MM.1S (cell line): ENCODE measurements around the gene DDIT4.

Source experiments
- DNase-seq: peaks from one replicate; pipeline ENCODE4 v3.0.0-alpha.2; 2015
- H2AFZ ChIP-seq: fragments of 300-600 bp; sonication (generic); 2 replicates; pipeline ENCODE4 v1.6.0; 2016; ENCODE audit warnings: antibody characterized with exemption, low read length
- H3F3A ChIP-seq: fragments of 300-600 bp; sonication (generic); 2 replicates; pipeline ENCODE4 v1.6.1; 2016; ENCODE audit warnings: mild to moderate bottlenecking, antibody characterized with exemption, low read length, moderate library complexity, mixed read lengths; ENCODE audit not compliant: insufficient read depth
- H3K27ac ChIP-seq: fragments of 300-600 bp; sonication (generic); 2 replicates; pipeline ENCODE4 v1.5.1; 2016; ENCODE audit warnings: mild to moderate bottlenecking, low read length
- H3K27me3 ChIP-seq: fragments of 300-600 bp; sonication (generic); replicated peaks from 2 replicates; pipeline ENCODE4 v1.6.0; 2016; ENCODE audit warnings: low read length; ENCODE audit not compliant: insufficient read depth
- H3K36me3 ChIP-seq: fragments of 300-600 bp; sonication (generic); replicated peaks from 2 replicates; pipeline ENCODE4 v1.6.1; 2016; ENCODE audit warnings: mild to moderate bottlenecking, low read length, mixed read lengths; ENCODE audit not compliant: insufficient read depth
- H3K4me1 ChIP-seq: fragments of 300-600 bp; sonication (generic); 2 replicates; pipeline ENCODE4 v1.6.1; 2016; ENCODE audit warnings: low read length, mixed read lengths
- H3K4me2 ChIP-seq: fragments of 300-600 bp; sonication (generic); 2 replicates; pipeline ENCODE4 v1.6.0; 2016; ENCODE audit warnings: low read depth, low read length
- H3K4me3 ChIP-seq: fragments of 300-600 bp; sonication (generic); 2 replicates; pipeline ENCODE4 v1.5.1; 2016; ENCODE audit warnings: low read length, mixed read lengths
- H3K79me2 ChIP-seq: fragments of 300-600 bp; sonication (generic); 2 replicates; pipeline ENCODE4 v1.6.1; 2016; ENCODE audit warnings: mixed run types, low read length, mixed read lengths
- H3K9ac ChIP-seq: fragments of 300-600 bp; sonication (generic); 2 replicates; pipeline ENCODE4 v1.6.1; 2016; ENCODE audit warnings: low read length, mixed read lengths
- H3K9me2 ChIP-seq: fragments of 300-600 bp; sonication (generic); replicated peaks from 2 replicates; pipeline ENCODE4 v1.6.1; 2016; ENCODE audit warnings: mild to moderate bottlenecking, low read length, mixed read lengths; ENCODE audit not compliant: insufficient read depth
- H3K9me3 ChIP-seq: fragments of 300-600 bp; sonication (generic); replicated peaks from 2 replicates; pipeline ENCODE4 v1.6.1; 2016; ENCODE audit warnings: mild to moderate bottlenecking, low read length, mixed read lengths; ENCODE audit not compliant: insufficient read depth
- H4K20me1 ChIP-seq: fragments of 300-600 bp; sonication (generic); 2 replicates; pipeline ENCODE4 v1.6.1; 2016; ENCODE audit warnings: mild to moderate bottlenecking, low read length, moderate library complexity, mixed read lengths; ENCODE audit not compliant: insufficient read depth
- EZH2 ChIP-seq: fragments of 300-600 bp; sonication (generic); optimal IDR thresholded peaks from 2 replicates; pipeline ENCODE3; 2017; ENCODE audit warnings: low read depth, mild to moderate bottlenecking, antibody characterized with exemption, low read length, mixed read lengths
- EZH2phosphoT487 ChIP-seq: fragments of 300-600 bp; sonication (generic); IDR thresholded peaks from 2 replicates; pipeline ENCODE4 v1.6.1; 2018; ENCODE audit warnings: antibody characterized with exemption, low read length
- TF ChIP-seq, protein P1 (sequence below): fragments of 300-600 bp; sonication (generic); IDR thresholded peaks from 2 replicates; pipeline ENCODE4 v1.5.1; 2016; ENCODE audit warnings: antibody characterized with exemption, low read length, mixed read lengths

Gene DDIT4

GRCh38 chr10:72239409-72239808, 34.3 kb upstream of the DDIT4 start:
- no peaks in the 10 kb centered on the region for H3K79me2 ChIP-seq
- no peaks in the 10 kb centered on the region for H3F3A ChIP-seq
- no peak for TF ChIP-seq EZH2phosphoT487
- DNase-seq = no peak
- no peaks in the 10 kb centered on the region for H3K27me3 ChIP-seq
- no peaks in the 10 kb centered on the region for H3K9me3 ChIP-seq
- H4K20me1 ChIP-seq = no peaks in the 10 kb centered on the region
- peaks cover 4% of the 10 kb centered on the region for H3K36me3 ChIP-seq
- H3K4me3 ChIP-seq = no peak overlapping the region
- no peak overlapping the region for H2AFZ ChIP-seq
- no peaks in the 10 kb centered on the region for H3K9me2 ChIP-seq
- H3K4me1 ChIP-seq = no peaks in the 10 kb centered on the region
- H3K4me2 ChIP-seq = no peak overlapping the region
- no peak overlapping the region for H3K9ac ChIP-seq
- H3K27ac ChIP-seq = no peak overlapping the region

DNA sequence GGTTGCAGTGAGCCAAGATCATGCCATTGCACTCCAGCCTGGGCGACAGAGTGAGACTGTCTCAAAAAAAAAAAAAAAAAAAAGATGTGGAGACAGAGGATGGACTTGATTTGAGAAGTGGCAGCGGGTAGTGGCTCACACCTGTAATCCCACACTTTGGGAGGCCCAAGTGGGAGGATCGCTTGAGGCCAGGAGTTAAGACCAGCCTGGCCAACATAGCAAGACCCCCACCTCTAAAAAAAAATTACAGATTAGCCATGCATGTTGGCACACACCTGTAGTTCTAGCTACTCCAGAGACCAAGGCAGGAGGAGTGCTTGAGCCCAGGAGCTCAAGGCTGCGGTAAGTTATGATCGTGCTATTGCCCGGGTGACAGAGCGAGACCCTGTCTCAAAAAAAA, 33.4 kb upstream of the DDIT4 start:
- Histone ChIP-seq H4K20me1 (no peaks in the 10 kb centered on the region), H3K27ac (no peak overlapping the region), H3K9me3 (no peaks in the 10 kb centered on the region), H3K9ac (no peak overlapping the region), H2AFZ (no peak overlapping the region), H3K4me3 (no peak overlapping the region), H3K4me1 (no peaks in the 10 kb centered on the region), H3F3A (no peaks in the 10 kb centered on the region), H3K4me2 (no peak overlapping the region), H3K9me2 (no peaks in the 10 kb centered on the region), H3K36me3 (no peaks in the 10 kb centered on the region), H3K27me3 (no peaks in the 10 kb centered on the region), H3K79me2 (no peaks in the 10 kb centered on the region)
- TF ChIP-seq EZH2 = no peak
- no peak for TF ChIP-seq EZH2phosphoT487
- TF ChIP-seq, protein P1, sequence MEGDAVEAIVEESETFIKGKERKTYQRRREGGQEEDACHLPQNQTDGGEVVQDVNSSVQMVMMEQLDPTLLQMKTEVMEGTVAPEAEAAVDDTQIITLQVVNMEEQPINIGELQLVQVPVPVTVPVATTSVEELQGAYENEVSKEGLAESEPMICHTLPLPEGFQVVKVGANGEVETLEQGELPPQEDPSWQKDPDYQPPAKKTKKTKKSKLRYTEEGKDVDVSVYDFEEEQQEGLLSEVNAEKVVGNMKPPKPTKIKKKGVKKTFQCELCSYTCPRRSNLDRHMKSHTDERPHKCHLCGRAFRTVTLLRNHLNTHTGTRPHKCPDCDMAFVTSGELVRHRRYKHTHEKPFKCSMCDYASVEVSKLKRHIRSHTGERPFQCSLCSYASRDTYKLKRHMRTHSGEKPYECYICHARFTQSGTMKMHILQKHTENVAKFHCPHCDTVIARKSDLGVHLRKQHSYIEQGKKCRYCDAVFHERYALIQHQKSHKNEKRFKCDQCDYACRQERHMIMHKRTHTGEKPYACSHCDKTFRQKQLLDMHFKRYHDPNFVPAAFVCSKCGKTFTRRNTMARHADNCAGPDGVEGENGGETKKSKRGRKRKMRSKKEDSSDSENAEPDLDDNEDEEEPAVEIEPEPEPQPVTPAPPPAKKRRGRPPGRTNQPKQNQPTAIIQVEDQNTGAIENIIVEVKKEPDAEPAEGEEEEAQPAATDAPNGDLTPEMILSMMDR = no peak
- DNase-seq = no peak

DNA sequence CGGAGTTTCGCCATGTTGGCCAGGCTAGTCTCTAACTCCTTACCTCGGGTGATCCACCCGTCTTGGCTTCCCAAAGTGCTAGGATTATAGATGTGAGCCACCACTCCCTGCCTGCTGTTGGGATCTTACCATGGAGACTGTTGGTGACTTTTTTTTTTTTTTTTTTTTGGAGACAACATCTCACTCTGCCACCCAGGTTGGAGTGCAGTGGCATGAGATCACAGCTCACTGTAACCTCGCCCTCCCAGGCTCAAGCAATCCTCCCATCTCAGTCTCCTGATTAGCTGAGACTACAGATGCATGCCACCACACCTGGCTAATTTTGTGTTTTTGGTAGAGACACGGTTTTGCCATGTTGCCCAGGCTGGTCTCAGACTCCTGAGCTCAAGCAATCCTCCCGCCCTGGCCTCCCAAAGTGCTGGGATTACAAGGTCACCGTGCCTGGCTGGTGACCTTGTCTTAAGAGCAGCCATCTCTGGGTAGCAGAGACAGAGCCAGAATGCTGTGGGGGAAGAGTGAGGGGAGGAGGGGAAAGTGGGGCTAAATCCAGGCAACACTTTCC, 32.0 kb upstream of the DDIT4 start:
- Histone ChIP-seq H3K27ac (no peak overlapping the region), H3K9me3 (no peaks in the 10 kb centered on the region), H3K36me3 (no peaks in the 10 kb centered on the region), H3K9me2 (no peaks in the 10 kb centered on the region), H3K4me2 (no peak overlapping the region), H3K4me3 (no peak overlapping the region), H3K9ac (no peak overlapping the region), H2AFZ (no peak overlapping the region), H3F3A (no peaks in the 10 kb centered on the region), H3K27me3 (no peaks in the 10 kb centered on the region), H4K20me1 (no peaks in the 10 kb centered on the region), H3K79me2 (no peaks in the 10 kb centered on the region), H3K4me1 (no peaks in the 10 kb centered on the region)
- no peak for DNase-seq
- TF ChIP-seq EZH2phosphoT487 = no peak
- TF ChIP-seq EZH2 = no peak

- Histone ChIP-seq H3K4me2 (no peak overlapping the region), H2AFZ (no peak overlapping the region), H3K4me1 (peaks cover 7% of the 10 kb centered on the region), H3K27me3 (no peaks in the 10 kb centered on the region), H4K20me1 (no peaks in the 10 kb centered on the region), H3F3A (peaks cover 5% of the 10 kb centered on the region), H3K9ac (no peak overlapping the region), H3K27ac (no peak overlapping the region), H3K79me2 (no peaks in the 10 kb centered on the region), H3K36me3 (no peaks in the 10 kb centered on the region), H3K9me3 (no peaks in the 10 kb centered on the region), H3K4me3 (no peak overlapping the region), H3K9me2 (no peaks in the 10 kb centered on the region)
- DNase-seq = no peak
- TF ChIP-seq EZH2 = no peak
- TF ChIP-seq, protein P1 = no peak
- TF ChIP-seq EZH2phosphoT487 = no peak
Observed at GRCh38 chr10:72242675-72243074, 31.0 kb upstream of the DDIT4 start.
